HCEC 1CT (cell line): Measurements from ENCODE around the gene ZNF8.
"Not testable (repeated sequence)": the region's sequence is repeated elsewhere in the genome, so short reads cannot be mapped to it uniquely, and the experiment has no call there.

Experiments used
- DNase-seq: peaks from one replicate; pipeline ENCODE4 v3.0.0-alpha.2; 2017

The ZNF8 gene

GRCh38 chr19:58338336-58338735, 59.6 kb downstream of the ZNF8 start:
- no peak for DNase-seq

GRCh38 chr19:58338825-58339558, 60.2 kb downstream of the ZNF8 start:
- DNase-seq = no peak

- DNase-seq = no peak
Measured at GRCh38 chr19:58345558-58345957, 66.8 kb downstream of the ZNF8 start.

GRCh38 chr19:58346961-58347929, 68.5 kb downstream of the ZNF8 start:
- peak; percentile 35 for DNase-seq

- not testable (repeated sequence) for DNase-seq
Measured at GRCh38 chr19:58348080-58348479, 69.3 kb downstream of the ZNF8 start.

GRCh38 chr19:58349590-58349989, 70.8 kb downstream of the ZNF8 start:
- no peak for DNase-seq

GRCh38 chr19:58350001-58350861, 71.5 kb downstream of the ZNF8 start:
- DNase-seq = no peak

GRCh38 chr19:58350871-58351557, 72.3 kb downstream of the ZNF8 start:
- DNase-seq = no peak

GRCh38 chr19:58351558-58351878, 72.8 kb downstream of the ZNF8 start:
- no peak for DNase-seq

GRCh38 chr19:58351990-58352755, 73.4 kb downstream of the ZNF8 start:
- DNase-seq = no peak
